Measurements from ENCODE around the gene FAM229A. TPM values are rescaled to one million over a fixed set of nuclear protein-coding genes. Genes with fewer than 3 reads are reported as not detected.

The FAM229A gene
- total RNA-seq, 4 donors from 2014 or later, result 9.4 to 23.5 (median 16.3) TPM

DNA sequence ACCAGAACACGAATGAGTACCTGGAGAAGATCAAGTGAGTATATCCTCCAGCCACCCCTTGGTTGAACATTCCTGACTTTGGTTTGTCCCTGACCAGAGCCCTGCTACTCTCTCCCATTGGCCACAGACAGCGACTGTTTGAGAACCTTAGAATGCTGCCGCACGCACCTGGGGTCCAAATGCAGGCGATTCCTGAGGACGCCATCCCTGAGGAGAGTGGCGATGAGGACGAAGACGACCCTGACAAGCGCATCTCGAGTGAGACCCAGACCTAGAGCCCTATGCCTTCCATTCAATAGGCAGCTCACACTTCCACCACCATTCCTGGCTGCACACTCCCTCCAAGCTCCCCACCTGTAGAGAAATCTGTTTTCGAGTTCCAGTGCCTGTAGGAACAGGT, 30.7 kb downstream of the FAM229A start:
- TF ChIP-seq POLR2A (IDR thresholded peaks at IDR 0.05), result no peak
- TF ChIP-seq EP300 (IDR thresholded peaks at IDR 0.05), result no peak
- TF ChIP-seq CTCF (IDR thresholded peaks at IDR 0.05), result no peak
- 89 to 91% methylated on average over 12 of the region's 12 CpGs for WGBS, 2 donors
- no peak for DNase-seq (ENCODE audit: low spot score in 2 of 2)

DNA sequence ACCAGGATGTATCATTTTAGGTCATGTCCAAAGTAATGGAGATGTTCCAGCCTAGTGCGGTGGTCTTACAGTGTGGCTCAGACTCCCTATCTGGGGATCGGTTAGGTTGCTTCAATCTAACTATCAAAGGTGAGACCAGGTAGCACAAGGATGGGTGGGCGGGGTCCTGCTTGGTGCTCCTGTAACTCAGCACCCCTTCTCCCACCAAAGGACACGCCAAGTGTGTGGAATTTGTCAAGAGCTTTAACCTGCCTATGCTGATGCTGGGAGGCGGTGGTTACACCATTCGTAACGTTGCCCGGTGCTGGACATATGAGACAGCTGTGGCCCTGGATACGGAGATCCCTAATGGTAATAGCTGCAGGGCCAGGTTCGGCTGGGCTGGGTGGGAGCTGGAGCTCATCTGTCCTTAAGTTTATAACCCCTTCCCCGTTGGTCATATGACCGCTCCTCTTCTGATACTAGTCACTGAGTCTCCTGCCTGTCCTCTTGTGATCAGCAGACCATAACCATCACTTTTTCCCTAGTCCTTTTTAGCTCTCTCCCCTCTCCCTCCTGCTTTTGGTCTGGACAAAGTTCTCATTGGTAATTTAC, 31.6 kb downstream of the FAM229A start:
- no peak for DNase-seq (ENCODE audit: low spot score in 2 of 2)
- no peaks in the 10 kb centered on the region for H3K9me3 ChIP-seq
- H3K4me1 ChIP-seq, result peaks cover 0 to 11% (median 7%) of the 10 kb centered on the region in 4 donors
- WGBS, 2 donors, result 84 to 88% methylated on average over 12 of the region's 12 CpGs
- TF ChIP-seq POLR2A (IDR thresholded peaks at IDR 0.05) (no peak), EP300 (IDR thresholded peaks at IDR 0.05) (no peak), CTCF (IDR thresholded peaks at IDR 0.05) (no peak)
- no peak overlapping the region for H3K27ac ChIP-seq
- no peaks in the 10 kb centered on the region for H3K27me3 ChIP-seq
- peaks cover 3 to 76% (median 5%) of the 10 kb centered on the region in 3 donors for H3K36me3 ChIP-seq
- H3K4me3 ChIP-seq, result no peak overlapping the region

More for the DNA sequence above, 30.7 kb downstream of the FAM229A start:
- Histone ChIP-seq H3K4me1 (peaks cover 0 to 17% (median 11%) of the 10 kb centered on the region in 4 donors), H3K9me3 (no peaks in the 10 kb centered on the region), H3K27me3 (no peaks in the 10 kb centered on the region), H3K27ac (no peak overlapping the region), H3K36me3 (peaks cover 3 to 67% (median 5%) of the 10 kb centered on the region in 3 donors), H3K4me3 (no peak overlapping the region)

DNA sequence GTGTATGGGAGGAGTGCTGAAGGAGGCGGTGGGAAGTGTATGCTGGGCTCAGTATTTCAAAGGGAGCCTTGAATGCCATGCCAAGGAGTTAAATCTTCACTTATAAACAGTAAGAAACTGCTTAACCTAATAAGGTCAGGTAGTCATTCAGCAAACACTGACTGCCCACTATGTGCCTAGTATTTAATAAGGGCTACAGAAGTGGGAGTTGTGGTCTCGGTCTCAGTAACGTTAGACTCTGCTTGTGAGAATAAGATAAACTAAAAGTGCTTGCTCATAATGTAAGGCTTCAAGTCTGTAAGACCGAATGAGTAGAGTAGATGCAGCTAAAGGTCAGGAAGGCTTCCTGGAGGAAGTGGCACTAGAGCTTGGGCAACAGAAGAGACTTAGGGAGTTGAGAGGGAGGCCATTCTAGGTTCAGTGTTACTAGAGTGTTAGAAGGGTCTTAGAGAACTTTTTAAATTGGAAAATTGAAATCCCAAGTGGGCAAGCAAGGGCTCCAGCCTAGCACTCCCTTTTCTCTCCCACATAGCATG, 32.3 kb downstream of the FAM229A start:
- TF ChIP-seq CTCF (IDR thresholded peaks at IDR 0.05) (no peak), POLR2A (IDR thresholded peaks at IDR 0.05) (no peak), EP300 (IDR thresholded peaks at IDR 0.05) (no peak)

DNA sequence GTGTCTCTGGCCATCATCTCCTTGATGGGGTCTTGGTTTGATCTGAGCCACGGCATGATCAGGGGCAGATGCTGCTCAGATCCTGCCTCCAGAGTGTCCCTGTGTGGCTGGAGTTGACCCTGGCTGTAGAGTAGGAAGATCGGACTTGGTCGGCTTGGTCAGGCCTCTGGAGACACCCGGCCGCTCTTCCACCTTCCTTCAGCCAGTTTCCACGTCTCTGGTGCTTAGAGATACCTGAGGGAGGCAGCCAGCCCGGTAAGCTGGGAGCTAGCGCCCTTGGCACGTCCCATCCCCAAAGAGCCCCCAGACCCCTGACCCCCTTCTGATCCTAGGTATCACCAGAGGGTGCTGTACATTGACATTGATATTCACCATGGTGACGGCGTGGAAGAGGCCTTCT, 35.1 kb downstream of the FAM229A start:
- no peaks in the 10 kb centered on the region for H3K27me3 ChIP-seq
- WGBS, 2 donors, result 88 to 95% methylated on average over 10 to 11 of the region's 11 CpGs
- TF ChIP-seq CTCF (IDR thresholded peaks at IDR 0.05) (no peak), EP300 (IDR thresholded peaks at IDR 0.05) (no peak), POLR2A (IDR thresholded peaks at IDR 0.05) (no peak)
- no peaks in the 10 kb centered on the region for H3K9me3 ChIP-seq
- peaks cover 3 to 88% (median 5%) of the 10 kb centered on the region in 3 donors for H3K36me3 ChIP-seq
- peaks cover 0 to 2% (median 0%) of the 10 kb centered on the region in 4 donors for H3K4me1 ChIP-seq
- DNase-seq (ENCODE audit: low spot score in 2 of 2), result no peak
- no peak overlapping the region for H3K27ac ChIP-seq
- no peak overlapping the region for H3K4me3 ChIP-seq

More for the DNA sequence above, 32.3 kb downstream of the FAM229A start:
- no peak for DNase-seq (ENCODE audit: low spot score in 2 of 2)
- no peaks in the 10 kb centered on the region for H3K27me3 ChIP-seq
- no peak overlapping the region for H3K27ac ChIP-seq
- H3K9me3 ChIP-seq, result no peaks in the 10 kb centered on the region
- H3K4me3 ChIP-seq, result no peak overlapping the region
- peaks cover 0 to 8% (median 7%) of the 10 kb centered on the region in 4 donors for H3K4me1 ChIP-seq
- 85 to 87% methylated on average over 4 of the region's 4 CpGs for WGBS, 2 donors
- H3K36me3 ChIP-seq, result peaks cover 3 to 83% (median 5%) of the 10 kb centered on the region in 3 donors

DNA sequence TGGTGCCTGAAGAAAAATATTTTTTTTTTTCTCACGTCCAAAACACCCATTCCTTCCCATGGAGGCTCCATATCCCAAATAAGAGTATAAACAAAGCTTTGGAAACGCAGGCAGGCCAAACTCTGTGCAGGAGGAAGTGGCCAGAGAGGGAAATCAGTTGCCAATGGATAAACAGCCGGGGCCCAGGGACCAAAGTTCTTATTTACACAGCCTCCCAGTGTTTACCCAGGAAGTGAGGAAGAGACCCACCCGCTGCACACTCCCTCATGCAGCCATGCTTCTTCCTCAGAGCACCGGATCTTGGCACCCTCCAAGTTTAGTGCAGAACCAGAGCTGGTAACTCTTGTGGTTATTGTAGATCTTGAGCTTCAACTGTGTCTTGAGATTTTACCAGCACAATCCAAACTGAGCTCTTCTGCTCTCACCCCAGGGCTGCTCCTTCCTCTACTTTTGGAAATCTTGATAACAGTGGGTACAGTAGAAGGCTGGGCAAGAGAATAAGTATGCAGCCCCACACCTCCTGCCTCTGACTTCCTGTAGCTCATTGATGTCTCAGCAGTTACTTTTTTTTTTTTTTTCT, 40.5 kb downstream of the FAM229A start:
- no peaks in the 10 kb centered on the region for H3K9me3 ChIP-seq
- H3K4me1 ChIP-seq, result peaks cover 0 to 9% (median 2%) of the 10 kb centered on the region in 4 donors
- no peak overlapping the region for H3K27ac ChIP-seq
- 43 to 49% methylated on average over 5 of the region's 5 CpGs for WGBS, 2 donors
- no peaks in the 10 kb centered on the region for H3K27me3 ChIP-seq
- peaks cover 0 to 74% (median 0%) of the 10 kb centered on the region in 3 donors for H3K36me3 ChIP-seq
- H3K4me3 ChIP-seq, result no peak overlapping the region
- DNase-seq (ENCODE audit: low spot score in 2 of 2), result no peak
- no peak for TF ChIP-seq CTCF (IDR thresholded peaks at IDR 0.05)
- TF ChIP-seq EP300 (IDR thresholded peaks at IDR 0.05), result no peak
- TF ChIP-seq POLR2A (IDR thresholded peaks at IDR 0.05), result no peak

Data from tibial nerve (tissue), 4 donors.